Measurements from ENCODE around the gene HS1BP3. TPM values are rescaled to one million over a fixed set of nuclear protein-coding genes. Genes with fewer than 3 reads are reported as not detected.

HS1BP3 gene
- total and polyA plus RNA-seq, 2 of the 13 experiments (the other 11 are each of a cell fraction or from before 2014, with no cell fraction given) = 15.2 to 22.0 TPM

GRCh38 chr2:20642055-20642971, 8.6 kb downstream of the HS1BP3 start (continued):
- TF ChIP-seq ATF2 (CRISPR knock-in tag; IDR thresholded peaks at IDR 0.05) (0 out of 2 replicates have a peak, but pooled peaks have one; percentile 41), RXRA (CRISPR knock-in tag; IDR thresholded peaks at IDR 0.05) (peak; percentile 65; the same call in 1 of the 2 replicates), RELA (CRISPR knock-in tag; IDR thresholded peaks at IDR 0.05) (peak; percentile 80; the same call in 1 of the 2 replicates), ZNF616 (CRISPR knock-in tag; IDR thresholded peaks at IDR 0.05; ENCODE audit: low read depth) (no peak), NFATC3 (CRISPR knock-in tag; IDR thresholded peaks at IDR 0.05) (no peak), SMC3 (IDR thresholded peaks at IDR 0.05; ENCODE audit: low read length) (peak; percentile 79; the same call in 1 of the 2 replicates), ZNF788 (CRISPR knock-in tag; IDR thresholded peaks at IDR 0.05; ENCODE audit: borderline replicate concordance) (peak; percentile 74; the same call in 1 of the 2 replicates), STAT6 (CRISPR knock-in tag; IDR thresholded peaks at IDR 0.05; ENCODE audit: borderline replicate concordance) (no peak), MAFF (IDR thresholded peaks at IDR 0.05; ENCODE audit: low read depth, low read length) (no peak), ZNF883 (CRISPR knock-in tag; IDR thresholded peaks at IDR 0.05; ENCODE audit: not compliant biosample characterization) (peak; percentile 13), TBL1XR1 (IDR thresholded peaks at IDR 0.05; ENCODE audit: borderline replicate concordance, low read length, partially characterized antibody) (no peak), SMAD1 (CRISPR knock-in tag; IDR thresholded peaks at IDR 0.05; ENCODE audit: borderline replicate concordance, low read depth) (0 out of 2 replicates have a peak, but pooled peaks have one; percentile 64), PPARG (CRISPR knock-in tag; conservative IDR thresholded peaks at IDR 0.05) (0 out of 2 replicates have a peak, but pooled peaks have one; percentile 42), ZNF124 (CRISPR knock-in tag; IDR thresholded peaks at IDR 0.05) (peak; percentile 82; the same call in 1 of the 2 replicates), RFX5 (IDR thresholded peaks at IDR 0.05; ENCODE audit: low read depth, low read length) (peak; percentile 43; the same call in 1 of the 2 replicates), FOXJ3 (CRISPR knock-in tag; IDR thresholded peaks at IDR 0.05; ENCODE audit: borderline replicate concordance) (peak; percentile 41; the same call in 1 of the 2 replicates), ZNF264 (CRISPR knock-in tag; IDR thresholded peaks at IDR 0.05) (no peak), ZNF639 (CRISPR knock-in tag; conservative IDR thresholded peaks at IDR 0.05) (0 out of 2 replicates have a peak, but pooled peaks have one; percentile 46), PTBP1 (IDR thresholded peaks at IDR 0.05; ENCODE audit: low read depth, low read length, poor library complexity, severe bottlenecking) (peak; percentile 69), RFXANK (CRISPR knock-in tag; IDR thresholded peaks at IDR 0.05) (no peak), ZNF749 (CRISPR knock-in tag; IDR thresholded peaks at IDR 0.05; ENCODE audit: borderline replicate concordance) (no peak), KDM5B (CRISPR knock-in tag; IDR thresholded peaks at IDR 0.05; ENCODE audit: borderline replicate concordance) (peak; percentile 21; the same call in 1 of the 2 replicates), ZNF430 (CRISPR knock-in tag; IDR thresholded peaks at IDR 0.05) (no peak; the same call in 1 of the 2 replicates), FOXO1 (CRISPR knock-in tag; IDR thresholded peaks at IDR 0.05) (peak; percentile 46), KAT8 (CRISPR knock-in tag; IDR thresholded peaks at IDR 0.05) (0 out of 2 replicates have a peak, but pooled peaks have one; percentile 28)

All from HepG2 (cell line).